Ascending aorta (tissue), 2 donors: ENCODE data around the gene ZNF783. TPM values are rescaled to one million over a fixed set of nuclear protein-coding genes. Genes with fewer than 3 reads are reported as not detected.
"Not testable (repeated sequence)": the region's sequence is repeated elsewhere in the genome, so short reads cannot be mapped to it uniquely, and the experiment has no call there.

Experiments
- DNase-seq, 2 donors: peaks; one replicate each; pipeline ENCODE4 v3.0.0-alpha.2; 2019; ENCODE audit warnings: low spot score in 2 of 2
- H3K27ac ChIP-seq, 2 donors: fragments of 200-600 bp; sonication (generic); one replicate each; pipeline ENCODE4 v1.5.1; 2016 to 2017; ENCODE audit warnings: mild to moderate bottlenecking in 1 of 2
- H3K27me3 ChIP-seq: fragments of 200-600 bp; sonication (generic); one replicate; pipeline ENCODE4 v1.5.1; 2017
- H3K36me3 ChIP-seq, 2 donors: fragments of 200-600 bp; sonication (generic); one replicate each; pipeline ENCODE4 v1.5.1; 2016
- H3K4me1 ChIP-seq, 2 donors: fragments of 200-600 bp; sonication (generic); one replicate each; pipeline ENCODE4 v1.5.1; 2016 to 2017; ENCODE audit warnings: mild to moderate bottlenecking in 1 of 2
- H3K4me3 ChIP-seq, 2 donors: fragments of 200-600 bp; sonication (generic); one replicate each; pipeline ENCODE4 v1.5.1; 2016 to 2017; ENCODE audit warnings: mild to moderate bottlenecking in 1 of 2
- H3K9me3 ChIP-seq, 2 donors: fragments of 200-600 bp; sonication (generic); one replicate each; pipeline ENCODE4 v1.5.1; 2016
- intact Hi-C: fragments of 100-400 bp; cut with DNase I; formaldehyde crosslinking; loops from one replicate; pipeline ENCODE4 v1.15.1; 2023
- total RNA-seq: library from RNA; depleted of rRNA; stranded (reverse); fragments of >200 nt; gene quantifications from one replicate; pipeline ENCODE4 v1.1.0, GENCODE V29; 2016
- TF ChIP-seq, protein P1 (sequence below), 3 experiments: fragments of 200-600 bp in 2 of 3; fragments of 450-650 bp in 1 of 3; sonication (generic) in 2 of 3; IDR thresholded peaks; one replicate each; pipeline ENCODE4 v1.5.1; 2016 to 2019; ENCODE audit warnings: antibody characterized with exemption in 3 of 3, mild to moderate bottlenecking in 1 of 3, moderate library complexity in 1 of 3

ZNF783 gene
- total RNA-seq, 1 donor from 2014 or later, result 25.7 TPM

GRCh38 chr7:149267733-149268132, 5.7 kb downstream of the ZNF783 start:
- Histone ChIP-seq H3K36me3 (peaks cover 36 to 62% of the 10 kb centered on the region in 2 donors), H3K27ac (no peak overlapping the region), H3K27me3 (no peaks in the 10 kb centered on the region), H3K4me3 (no peak overlapping the region), H3K9me3 (no peaks in the 10 kb centered on the region), H3K4me1 (peaks cover 2 to 5% of the 10 kb centered on the region in 2 donors)
- no peak for DNase-seq
- intact Hi-C loops, result loop anchor here (10.0 kb wide), 3 partner anchors 357 to 1107 kb away; partner anchors contain the start of genes EZH2 and ZNF775
- TF ChIP-seq, protein P1, sequence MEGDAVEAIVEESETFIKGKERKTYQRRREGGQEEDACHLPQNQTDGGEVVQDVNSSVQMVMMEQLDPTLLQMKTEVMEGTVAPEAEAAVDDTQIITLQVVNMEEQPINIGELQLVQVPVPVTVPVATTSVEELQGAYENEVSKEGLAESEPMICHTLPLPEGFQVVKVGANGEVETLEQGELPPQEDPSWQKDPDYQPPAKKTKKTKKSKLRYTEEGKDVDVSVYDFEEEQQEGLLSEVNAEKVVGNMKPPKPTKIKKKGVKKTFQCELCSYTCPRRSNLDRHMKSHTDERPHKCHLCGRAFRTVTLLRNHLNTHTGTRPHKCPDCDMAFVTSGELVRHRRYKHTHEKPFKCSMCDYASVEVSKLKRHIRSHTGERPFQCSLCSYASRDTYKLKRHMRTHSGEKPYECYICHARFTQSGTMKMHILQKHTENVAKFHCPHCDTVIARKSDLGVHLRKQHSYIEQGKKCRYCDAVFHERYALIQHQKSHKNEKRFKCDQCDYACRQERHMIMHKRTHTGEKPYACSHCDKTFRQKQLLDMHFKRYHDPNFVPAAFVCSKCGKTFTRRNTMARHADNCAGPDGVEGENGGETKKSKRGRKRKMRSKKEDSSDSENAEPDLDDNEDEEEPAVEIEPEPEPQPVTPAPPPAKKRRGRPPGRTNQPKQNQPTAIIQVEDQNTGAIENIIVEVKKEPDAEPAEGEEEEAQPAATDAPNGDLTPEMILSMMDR (IDR thresholded peaks at IDR 0.05), result no peak

- H3K4me1 ChIP-seq, H3K9me3 ChIP-seq, H3K27me3 ChIP-seq, DNase-seq, H3K4me3 ChIP-seq, intact Hi-C loops, H3K27ac ChIP-seq: not testable (repeated sequence)
- peaks cover 58 to 86% of the 10 kb centered on the region in 2 donors for H3K36me3 ChIP-seq
Observed at GRCh38 chr7:149274424-149274823, 12.4 kb downstream of the ZNF783 start.

GRCh38 chr7:149277871-149278270, 15.9 kb downstream of the ZNF783 start:
- H3K27me3 ChIP-seq, result no peaks in the 10 kb centered on the region
- H3K36me3 ChIP-seq, result peaks cover 68 to 81% of the 10 kb centered on the region in 2 donors
- H3K4me3 ChIP-seq, result no peak overlapping the region
- intact Hi-C loops, result no loop called here
- TF ChIP-seq, protein P1 (IDR thresholded peaks at IDR 0.05), result no peak
- no peak overlapping the region for H3K27ac ChIP-seq
- no peak for DNase-seq
- peaks cover 0 to 4% of the 10 kb centered on the region in 2 donors for H3K9me3 ChIP-seq
- no peaks in the 10 kb centered on the region for H3K4me1 ChIP-seq

GRCh38 chr7:149278396-149278795, 16.4 kb downstream of the ZNF783 start:
- H3K4me3 ChIP-seq, result no peak overlapping the region
- no peaks in the 10 kb centered on the region for H3K4me1 ChIP-seq
- peaks cover 67 to 76% of the 10 kb centered on the region in 2 donors for H3K36me3 ChIP-seq
- intact Hi-C loops, result no loop called here
- no peak overlapping the region for H3K27ac ChIP-seq
- H3K27me3 ChIP-seq, result no peaks in the 10 kb centered on the region
- peaks cover 0 to 4% of the 10 kb centered on the region in 2 donors for H3K9me3 ChIP-seq
- TF ChIP-seq, protein P1 (IDR thresholded peaks at IDR 0.05), result no peak
- no peak for DNase-seq

DNA sequence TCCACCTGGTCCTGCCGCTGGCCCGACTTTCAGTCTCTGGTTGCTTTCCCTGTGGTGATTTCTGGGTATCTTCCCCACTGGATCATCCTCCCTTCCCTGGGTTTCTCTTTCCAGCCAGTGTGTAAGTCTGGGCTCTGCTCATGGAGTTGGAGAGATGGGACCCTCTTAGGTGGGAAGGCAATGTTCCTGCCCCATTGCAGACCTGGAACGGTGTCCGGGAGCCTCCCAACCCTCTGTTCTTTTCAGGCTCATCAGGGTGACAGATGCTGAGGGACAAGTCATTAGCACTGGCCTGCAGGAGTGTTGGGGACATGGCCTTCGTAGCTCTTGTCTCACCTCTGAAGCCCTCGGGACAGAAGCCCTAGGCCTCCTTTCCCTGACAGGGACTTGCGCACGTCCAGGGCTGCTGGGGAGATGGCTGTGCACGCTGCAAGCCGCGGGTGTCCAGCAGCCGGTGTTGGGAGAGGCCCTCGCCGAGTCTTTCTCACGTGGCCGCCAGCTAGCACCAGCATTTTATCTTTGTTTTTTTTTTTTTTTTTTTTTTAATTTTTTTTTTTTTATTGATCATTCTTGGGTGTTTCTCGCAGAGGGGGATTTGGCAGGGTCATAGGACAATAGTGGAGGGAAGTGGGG, 17.2 kb downstream of the ZNF783 start:
- Histone ChIP-seq H3K27me3 (no peaks in the 10 kb centered on the region), H3K27ac (no peak overlapping the region), H3K4me3 (no peak overlapping the region), H3K4me1 (no peaks in the 10 kb centered on the region), H3K9me3 (peaks cover 0 to 4% of the 10 kb centered on the region in 2 donors), H3K36me3 (peaks cover 62 to 67% of the 10 kb centered on the region in 2 donors)
- DNase-seq, result no peak
- intact Hi-C loops, result no loop called here
- TF ChIP-seq, protein P1 (IDR thresholded peaks at IDR 0.05), result no peak

- Histone ChIP-seq H3K36me3 (peaks cover 59 to 62% of the 10 kb centered on the region in 2 donors), H3K27me3 (no peaks in the 10 kb centered on the region), H3K4me1 (peaks cover 0 to 5% of the 10 kb centered on the region in 2 donors), H3K4me3 (no peak overlapping the region), H3K27ac (no peak overlapping the region), H3K9me3 (no peaks in the 10 kb centered on the region)
- no peak for DNase-seq
- TF ChIP-seq, protein P1 (IDR thresholded peaks at IDR 0.05), result no peak
- intact Hi-C loops, result loop anchor here (10.0 kb wide), 3 partner anchors 215 to 555 kb away; partner anchors contain the start of genes ZNF746 and ZNF862
Observed at GRCh38 chr7:149280151-149280550, 18.2 kb downstream of the ZNF783 start.
